Natural killer cell (primary cell): ENCODE results near the gene ZNRF3. TPM values are rescaled to one million over a fixed set of nuclear protein-coding genes. Genes with fewer than 3 reads are reported as not detected.

ENCODE experiments used
- ATAC-seq, 3 donors: fragments of 150-1000 bp in 2 of 3; fragments of 200-7000 bp in 1 of 3; cut with Tn5 transposase; 1 replicate in 1 of 3; 2 replicates in 2 of 3; pipeline ENCODE4 v1.10.0; 2021; ENCODE audit warnings: mild to moderate bottlenecking in 2 of 3, moderate library complexity in 2 of 3
- DNase-seq, 2 donors: peaks; one replicate each; pipeline versions ENCODE4 v3.0.0 to v3.0.0-alpha.2; 2013 to 2021; ENCODE audit warnings: mixed read lengths in 1 of 2
- H3K27ac ChIP-seq: one replicate; pipeline ENCODE4 v1.5.1; 2013; ENCODE audit warnings: mild to moderate bottlenecking, low read length
- H3K27me3 ChIP-seq: one replicate; pipeline ENCODE4 v1.6.1; 2013; ENCODE audit warnings: low read length; ENCODE audit not compliant: control insufficient read depth, insufficient read depth
- H3K36me3 ChIP-seq: one replicate; pipeline ENCODE4 v1.6.1; 2013; ENCODE audit warnings: low read length; ENCODE audit not compliant: control insufficient read depth, insufficient read depth
- H3K4me1 ChIP-seq: one replicate; pipeline ENCODE4 v1.6.1; 2013; ENCODE audit warnings: low read length; ENCODE audit not compliant: control insufficient read depth, insufficient read depth
- H3K4me3 ChIP-seq: one replicate; pipeline ENCODE4 v1.5.1; 2013; ENCODE audit warnings: low read length
- H3K9me3 ChIP-seq: one replicate; pipeline ENCODE4 v1.6.1; 2013; ENCODE audit warnings: low read length; ENCODE audit not compliant: control insufficient read depth, insufficient read depth
- H3K27ac Mint-ChIP-seq, 2 donors: one replicate each; pipeline ENCODE4 v1.8.0; 2022; ENCODE audit warnings: mild to moderate bottlenecking in 2 of 2, mixed read lengths in 2 of 2, moderate library complexity in 1 of 2
- H3K27me3 Mint-ChIP-seq, 2 donors: one replicate each; pipeline ENCODE4 v1.8.0; 2022; ENCODE audit warnings: low read depth in 2 of 2, mixed read lengths in 2 of 2
- H3K36me3 Mint-ChIP-seq: one replicate; pipeline ENCODE4 v1.8.0; 2022; ENCODE audit warnings: mixed read lengths
- H3K4me1 Mint-ChIP-seq, 2 donors: one replicate each; pipeline ENCODE4 v1.8.0; 2022; ENCODE audit warnings: mixed read lengths in 2 of 2
- H3K4me3 Mint-ChIP-seq: one replicate; pipeline ENCODE4 v1.8.0; 2022; ENCODE audit warnings: mild to moderate bottlenecking, moderate library complexity, mixed read lengths
- H3K9me3 Mint-ChIP-seq, 2 donors: one replicate each; pipeline ENCODE4 v1.8.0; 2022; ENCODE audit warnings: mixed read lengths in 2 of 2
- WGBS: methylation state at CpG from one replicate; pipeline ENCODE4 v1.1.7; 2013; ENCODE audit warnings: missing lambda C conversion rate; ENCODE audit not compliant: insufficient coverage; 5-methylcytosine and 5-hydroxymethylcytosine counted together
- intact Hi-C: fragments of 100-400 bp; cut with micrococcal nuclease; formaldehyde crosslinking; loops from one replicate; pipeline ENCODE4 v1.14.2; 2022
- total RNA-seq, 4 donors: library from RNA; stranded (reverse); fragments of 120-200 nt in 1 of 4; gene quantifications; one replicate each; pipeline versions ENCODE4 v1.2.3 to v1.2.4, GENCODE V29; 2013 to 2022
- TF ChIP-seq, protein P1 (sequence below): fragments of 200-600 bp; IDR thresholded peaks from one replicate; pipeline ENCODE4 v1.8.0; 2022; ENCODE audit warnings: antibody characterized with exemption

The ZNRF3 gene
- total RNA-seq, 3 donors from 2014 or later (not counting 1 experiment from before 2014, with no cell fraction given) = 0.23 to 0.34 (median 0.33) TPM

DNA sequence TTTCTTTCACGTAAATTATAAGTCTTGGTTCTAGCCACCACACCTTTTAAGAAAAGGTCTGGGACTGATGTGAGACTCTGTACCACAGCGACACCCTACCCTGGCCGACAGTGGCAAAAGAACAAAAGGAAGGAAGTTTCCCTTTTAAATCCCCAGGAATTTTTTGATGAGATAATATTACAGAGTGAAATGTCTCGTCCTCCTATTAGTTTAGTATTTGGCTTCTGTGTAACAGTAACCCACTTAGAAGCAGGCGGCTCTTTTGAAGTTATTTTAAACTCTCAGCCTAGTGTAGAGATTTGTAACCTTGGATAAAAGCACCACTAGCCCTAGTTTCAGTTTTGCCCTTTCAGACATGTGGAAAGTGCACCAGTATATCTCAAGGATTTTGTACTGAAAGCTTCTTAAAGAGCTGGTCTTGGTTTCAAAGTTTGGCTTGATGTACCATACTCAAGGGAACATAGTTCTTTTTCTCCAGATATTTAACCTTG lies 94.2 kb downstream of the ZNRF3 start:
- H3K27me3 ChIP-seq = peaks cover 8% of the 10 kb centered on the region
- Mint-ChIP-seq H3K9me3 (no peaks in the 10 kb centered on the region), H3K27me3 (peaks cover 29 to 61% of the 10 kb centered on the region in 2 donors), H3K27ac (no peak overlapping the region), H3K4me1 (peaks cover 0 to 6% of the 10 kb centered on the region in 2 donors), H3K4me3 (no peak overlapping the region), H3K36me3 (no peaks in the 10 kb centered on the region)
- no peak overlapping the region for H3K4me3 ChIP-seq
- intact Hi-C loops = no loop called here
- TF ChIP-seq, protein P1, sequence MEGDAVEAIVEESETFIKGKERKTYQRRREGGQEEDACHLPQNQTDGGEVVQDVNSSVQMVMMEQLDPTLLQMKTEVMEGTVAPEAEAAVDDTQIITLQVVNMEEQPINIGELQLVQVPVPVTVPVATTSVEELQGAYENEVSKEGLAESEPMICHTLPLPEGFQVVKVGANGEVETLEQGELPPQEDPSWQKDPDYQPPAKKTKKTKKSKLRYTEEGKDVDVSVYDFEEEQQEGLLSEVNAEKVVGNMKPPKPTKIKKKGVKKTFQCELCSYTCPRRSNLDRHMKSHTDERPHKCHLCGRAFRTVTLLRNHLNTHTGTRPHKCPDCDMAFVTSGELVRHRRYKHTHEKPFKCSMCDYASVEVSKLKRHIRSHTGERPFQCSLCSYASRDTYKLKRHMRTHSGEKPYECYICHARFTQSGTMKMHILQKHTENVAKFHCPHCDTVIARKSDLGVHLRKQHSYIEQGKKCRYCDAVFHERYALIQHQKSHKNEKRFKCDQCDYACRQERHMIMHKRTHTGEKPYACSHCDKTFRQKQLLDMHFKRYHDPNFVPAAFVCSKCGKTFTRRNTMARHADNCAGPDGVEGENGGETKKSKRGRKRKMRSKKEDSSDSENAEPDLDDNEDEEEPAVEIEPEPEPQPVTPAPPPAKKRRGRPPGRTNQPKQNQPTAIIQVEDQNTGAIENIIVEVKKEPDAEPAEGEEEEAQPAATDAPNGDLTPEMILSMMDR = no peak
- DNase-seq (no peak), ATAC-seq (no peak)
- H3K9me3 ChIP-seq = no peaks in the 10 kb centered on the region
- no peaks in the 10 kb centered on the region for H3K4me1 ChIP-seq
- no peak overlapping the region for H3K27ac ChIP-seq
- H3K36me3 ChIP-seq = no peaks in the 10 kb centered on the region
- 64% methylated on average over 4 of the region's 5 CpGs for WGBS

DNA sequence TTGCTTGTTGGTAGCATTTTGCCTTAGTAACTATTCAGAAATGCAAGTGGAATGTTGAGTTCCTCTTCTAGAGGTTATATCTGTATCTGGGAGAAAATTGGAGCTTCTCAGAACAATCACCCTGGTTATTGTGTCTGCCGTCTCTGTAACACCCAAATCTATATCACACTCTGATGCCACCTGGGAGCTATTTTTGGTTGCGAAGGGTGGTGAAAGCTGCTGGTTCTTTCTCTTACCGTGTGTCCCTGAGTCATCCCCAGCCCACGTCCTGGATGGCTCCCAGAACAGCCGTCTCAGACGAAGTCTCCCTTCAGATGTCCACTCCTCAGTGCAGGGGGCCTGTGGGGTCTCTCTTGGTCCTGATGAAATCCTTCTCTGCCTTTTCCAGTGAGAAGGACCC lies 94.8 kb downstream of the ZNRF3 start:
- Histone ChIP-seq H3K27ac (no peak overlapping the region), H3K4me3 (no peak overlapping the region), H3K27me3 (peaks cover 8% of the 10 kb centered on the region), H3K4me1 (no peaks in the 10 kb centered on the region), H3K36me3 (no peaks in the 10 kb centered on the region), H3K9me3 (no peaks in the 10 kb centered on the region)
- peaks cover 33 to 61% of the 10 kb centered on the region in 2 donors for H3K27me3 Mint-ChIP-seq
- H3K4me3 Mint-ChIP-seq = no peak overlapping the region
- no peak for DNase-seq
- no peaks in the 10 kb centered on the region for H3K9me3 Mint-ChIP-seq
- TF ChIP-seq, protein P1 = no peak
- ATAC-seq = no peak
- H3K36me3 Mint-ChIP-seq = no peaks in the 10 kb centered on the region
- H3K4me1 Mint-ChIP-seq = peaks cover 0 to 6% of the 10 kb centered on the region in 2 donors
- no peak overlapping the region for H3K27ac Mint-ChIP-seq
- 43% methylated on average over 5 of the region's 6 CpGs for WGBS
- intact Hi-C loops = no loop called here

DNA sequence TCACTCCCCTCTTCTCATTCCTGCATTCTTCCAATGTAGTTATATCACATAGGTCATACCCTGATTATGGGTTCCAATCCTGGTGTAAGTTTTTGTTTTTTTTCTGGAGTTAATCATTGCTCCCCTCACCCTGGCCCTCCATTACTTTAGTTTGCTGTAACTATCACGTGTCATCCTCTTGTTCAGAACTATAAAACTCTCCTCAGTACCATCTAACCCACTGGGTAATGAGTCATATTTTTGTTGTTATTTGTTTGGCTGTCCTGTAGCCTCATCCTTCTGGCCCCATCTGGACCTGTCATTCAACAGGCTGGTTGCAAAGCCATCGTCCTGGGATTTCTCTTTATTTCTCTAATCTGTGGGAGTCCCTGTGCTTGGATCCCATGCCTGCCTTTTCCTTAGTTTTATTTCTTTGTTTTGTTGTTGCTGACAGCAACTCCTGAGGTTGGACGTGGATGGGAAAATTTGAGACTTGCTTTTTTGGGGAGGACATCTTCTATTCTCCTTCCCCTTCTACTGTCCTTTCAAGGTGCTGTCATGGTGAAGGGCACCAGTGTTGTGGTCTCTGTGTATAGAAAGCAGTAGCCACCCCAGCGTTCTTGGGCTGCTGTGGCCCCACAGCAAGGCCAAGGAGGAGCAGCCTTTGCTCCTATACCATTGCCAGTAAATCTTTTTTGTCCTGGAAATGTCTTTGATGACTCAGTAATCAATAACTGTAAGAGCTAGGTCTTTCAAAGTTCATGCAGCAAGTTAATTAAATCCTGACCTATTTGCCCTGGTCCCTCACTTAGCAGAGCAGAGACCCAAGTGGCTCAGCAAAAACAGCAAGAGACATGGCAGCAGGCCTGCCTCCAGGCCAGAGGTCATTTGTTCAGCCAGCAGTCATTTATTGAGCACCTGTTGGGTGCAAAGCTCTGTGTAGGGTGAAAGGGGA lies 95.8 kb downstream of the ZNRF3 start:
- intact Hi-C loops = no loop called here

More for the DNA sequence above, 95.8 kb downstream of the ZNRF3 start:
- Histone ChIP-seq H3K9me3 (no peaks in the 10 kb centered on the region), H3K4me1 (peaks cover 2% of the 10 kb centered on the region), H3K27me3 (peaks cover 8% of the 10 kb centered on the region), H3K27ac (no peak overlapping the region), H3K4me3 (no peak overlapping the region), H3K36me3 (no peaks in the 10 kb centered on the region)
- TF ChIP-seq, protein P1 = no peak
- Mint-ChIP-seq H3K27ac (no peak overlapping the region), H3K9me3 (no peaks in the 10 kb centered on the region), H3K4me3 (no peak overlapping the region), H3K4me1 (peaks cover 2 to 16% of the 10 kb centered on the region in 2 donors), H3K36me3 (no peaks in the 10 kb centered on the region), H3K27me3 (peaks cover 37 to 63% of the 10 kb centered on the region in 2 donors)
- no peak for DNase-seq
- WGBS = 70% methylated on average over 2 of the region's 4 CpGs
- ATAC-seq = no peak
